HG03095 (cell line): Measurements from ENCODE around the gene OCIAD1.
"Not testable (repeated sequence)": the region's sequence is repeated elsewhere in the genome, so short reads cannot be mapped to it uniquely, and the experiment has no call there.

Source experiments
- ATAC-seq: cut with Tn5 transposase; IDR thresholded peaks from one replicate; pipeline ENCODE4 v1.9.1; 2021; ENCODE audit warnings: moderate library complexity; ENCODE audit not compliant: unreplicated experiment

The OCIAD1 gene, protein sequence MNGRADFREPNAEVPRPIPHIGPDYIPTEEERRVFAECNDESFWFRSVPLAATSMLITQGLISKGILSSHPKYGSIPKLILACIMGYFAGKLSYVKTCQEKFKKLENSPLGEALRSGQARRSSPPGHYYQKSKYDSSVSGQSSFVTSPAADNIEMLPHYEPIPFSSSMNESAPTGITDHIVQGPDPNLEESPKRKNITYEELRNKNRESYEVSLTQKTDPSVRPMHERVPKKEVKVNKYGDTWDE

GRCh38 chr4:48830706-48831531 is at the start of gene OCIAD1:
Gene OCIAD1 (plus strand): TSS chr4:48831088. CDS start chr4:48832625, 1,537 bp downstream.
- peak; percentile 100 for ATAC-seq

- ATAC-seq, result no peak
Measured at GRCh38 chr4:48781968-48782367, 48.9 kb upstream of the OCIAD1 start.

DNA sequence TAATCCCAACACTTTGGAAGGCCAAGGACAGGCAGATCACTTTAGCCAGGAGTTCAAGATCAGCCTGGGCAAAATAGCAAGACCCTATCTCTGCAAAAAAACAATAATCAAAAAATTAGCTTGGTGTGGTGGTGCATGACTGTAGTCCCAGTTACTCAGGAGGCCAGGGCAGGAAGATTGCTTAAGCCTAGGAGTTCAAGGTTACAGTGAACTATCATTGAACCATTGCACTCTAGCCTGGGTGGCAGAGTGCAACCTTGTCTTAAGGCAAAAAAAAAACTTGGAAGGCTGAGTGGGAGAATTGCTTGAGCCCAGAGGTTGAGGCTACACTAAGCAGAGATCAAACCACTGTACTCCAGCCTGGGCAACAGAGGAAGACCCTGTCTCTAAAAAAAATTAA is 45.6 kb upstream of the OCIAD1 start:
- ATAC-seq, result no peak

DNA sequence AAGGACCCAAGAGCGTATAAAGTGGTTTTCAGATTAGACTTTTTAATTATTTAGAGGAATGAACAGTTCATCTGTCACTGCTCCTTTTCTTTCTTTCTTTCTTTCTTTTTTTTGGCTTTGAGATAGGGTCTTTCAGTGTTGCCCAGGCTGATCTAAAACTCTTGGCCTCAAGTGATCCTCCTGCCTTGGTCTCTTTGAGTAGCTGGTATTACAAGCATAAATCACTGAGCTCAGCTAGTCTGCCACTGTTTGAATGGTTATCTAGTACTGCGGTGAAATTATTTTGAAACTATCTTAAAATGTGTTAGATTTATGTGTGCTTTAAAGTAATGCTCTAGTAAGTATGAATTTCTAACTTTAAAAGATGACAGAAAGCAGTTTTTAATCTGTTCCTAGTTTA is 44.3 kb upstream of the OCIAD1 start:
- no peak for ATAC-seq

- no peak for ATAC-seq
Measured at GRCh38 chr4:48787056-48787455, 43.8 kb upstream of the OCIAD1 start.

DNA sequence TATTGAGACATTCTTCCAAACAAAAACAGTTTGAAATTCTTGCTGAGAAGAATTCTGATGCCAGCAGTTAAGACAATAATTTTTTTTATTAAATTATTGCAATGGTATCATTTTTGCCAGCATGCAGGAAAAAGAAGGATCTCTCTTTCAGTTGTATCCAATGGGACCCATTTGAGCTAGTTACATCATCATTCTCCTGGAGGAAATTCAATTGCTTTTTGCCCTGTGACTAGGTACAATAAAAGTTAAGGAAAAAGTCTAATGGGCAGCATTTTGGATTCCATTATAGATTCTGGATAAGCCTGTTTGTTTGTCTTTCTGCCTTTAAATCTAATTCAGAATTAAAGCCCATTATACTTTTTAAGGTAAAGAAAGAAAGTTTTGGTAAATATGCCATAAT is 40.3 kb upstream of the OCIAD1 start:
- ATAC-seq, result no peak

DNA sequence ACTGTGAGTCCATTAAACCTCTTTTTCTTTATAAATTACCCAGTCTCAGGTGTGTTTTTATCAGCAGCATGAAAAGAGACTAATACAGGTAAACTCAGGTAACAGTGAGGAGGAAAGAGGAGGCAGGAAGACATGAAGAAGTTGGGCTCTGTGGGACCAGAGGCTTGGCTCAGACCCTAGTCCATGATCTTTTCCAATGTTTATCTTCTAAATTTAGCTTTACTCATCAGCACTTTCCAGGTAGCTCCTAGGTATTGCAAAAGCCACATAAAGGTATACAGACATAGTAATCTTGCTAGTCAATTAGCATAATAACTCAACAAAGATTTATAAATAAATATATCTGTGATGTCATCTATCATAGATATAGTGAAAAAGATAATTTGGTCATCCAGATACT is 39.6 kb upstream of the OCIAD1 start:
- no peak for ATAC-seq

DNA sequence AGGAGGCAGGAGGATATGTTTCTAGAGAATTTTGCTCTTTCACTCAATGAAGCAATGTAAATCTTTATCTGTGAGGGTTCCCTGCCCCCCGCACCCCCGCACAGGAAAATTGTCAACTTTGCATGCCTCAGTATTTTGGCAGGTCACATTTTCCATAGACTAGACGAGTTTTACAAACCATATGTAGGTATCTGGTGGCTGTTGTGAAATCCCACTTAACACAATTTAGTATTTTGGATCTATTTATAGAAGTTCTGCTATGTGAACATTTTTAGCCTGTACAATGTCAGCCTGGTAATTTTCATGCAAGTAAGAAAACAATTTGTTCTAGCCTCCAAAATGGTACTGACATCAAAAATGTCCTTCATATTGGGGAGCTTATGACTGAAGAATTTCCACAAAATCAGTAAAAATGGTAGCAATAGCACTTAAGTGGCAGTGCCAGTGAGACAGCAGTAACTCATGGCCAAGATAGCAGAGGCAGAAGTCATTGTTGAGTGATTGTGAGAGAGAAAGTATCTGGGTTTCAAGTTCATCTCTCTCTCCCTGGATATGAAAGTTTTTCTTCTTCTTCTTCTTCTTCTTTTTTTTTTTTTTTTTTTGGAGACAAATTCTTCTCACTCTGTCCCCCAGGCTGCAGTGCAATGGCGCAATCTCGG is 38.4 kb upstream of the OCIAD1 start:
- no peak for ATAC-seq

DNA sequence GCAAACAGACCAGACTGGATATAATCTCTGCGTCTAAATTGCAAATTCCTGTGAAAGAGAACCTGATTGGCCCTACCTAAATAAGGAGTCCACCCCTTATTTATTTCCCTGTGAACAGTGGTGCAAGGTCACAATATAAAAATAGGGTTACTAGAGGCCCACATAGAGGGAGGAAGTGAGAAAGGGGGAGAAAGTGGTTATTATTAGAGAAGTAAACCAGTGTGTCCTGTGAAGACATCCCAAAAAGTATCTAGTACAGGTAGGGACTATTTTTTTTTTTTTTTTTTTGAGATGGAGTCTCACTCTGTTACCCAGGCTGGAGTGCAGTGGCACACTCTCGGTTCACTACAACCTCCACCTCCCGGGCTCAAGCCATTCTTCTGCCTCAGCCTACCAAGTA is 35.8 kb upstream of the OCIAD1 start:
- ATAC-seq, result no peak

DNA sequence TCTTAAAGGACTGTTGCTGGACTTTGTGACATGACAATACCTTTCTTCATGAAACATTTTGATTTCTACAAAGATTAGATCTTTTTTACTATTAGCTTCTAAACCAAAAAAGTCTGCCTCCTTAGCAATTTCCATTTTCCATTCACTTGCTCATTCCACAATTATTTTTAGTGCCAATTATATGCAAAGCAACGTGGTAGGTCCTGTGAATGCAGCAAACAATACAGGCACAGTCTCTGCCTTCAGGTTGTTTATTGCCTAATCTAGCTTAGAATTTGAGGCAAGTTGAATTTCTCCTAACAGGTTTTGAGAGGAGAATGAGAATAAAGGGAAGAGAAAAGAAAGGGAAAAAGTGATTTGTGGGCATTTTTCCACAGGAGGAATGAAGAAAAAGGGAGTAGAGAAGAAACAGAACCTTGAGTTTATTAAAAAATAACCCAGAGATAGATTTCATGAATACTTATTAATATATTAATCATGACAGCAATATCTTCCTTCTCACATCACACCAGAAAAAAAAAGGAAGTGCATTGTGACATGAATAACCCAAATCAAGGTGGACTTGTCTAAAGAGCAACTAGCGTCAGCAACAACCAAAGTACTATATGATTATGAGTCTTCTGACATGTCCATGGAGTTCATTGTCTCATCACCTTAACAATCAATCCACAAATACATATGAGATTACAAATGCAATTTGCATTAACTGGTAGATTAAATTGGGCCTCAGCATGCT is 34.5 kb upstream of the OCIAD1 start:
- no peak for ATAC-seq

GRCh38 chr4:48796927-48797679 is 33.8 kb upstream of the OCIAD1 start:
- no peak for ATAC-seq

DNA sequence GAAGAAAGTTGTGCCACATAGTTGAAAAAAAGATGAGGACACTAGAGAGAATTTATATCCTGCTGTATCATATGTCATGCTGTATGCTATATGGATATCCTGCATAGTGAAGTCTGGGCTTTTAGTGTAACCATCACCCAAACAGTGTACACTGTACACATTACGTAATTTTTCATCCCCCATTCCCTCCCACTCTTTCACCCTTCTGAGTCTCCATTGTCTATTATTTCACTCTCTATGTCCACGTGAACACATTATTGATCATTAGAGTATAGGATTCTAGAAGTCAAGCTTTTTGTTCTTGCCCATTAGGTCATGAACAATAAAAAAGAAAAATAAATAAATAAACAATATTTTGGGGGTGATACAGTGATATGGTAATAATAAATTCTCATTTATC is 32.8 kb upstream of the OCIAD1 start:
- ATAC-seq, result no peak

GRCh38 chr4:48799157-48799556 is 31.7 kb upstream of the OCIAD1 start:
- ATAC-seq, result no peak

DNA sequence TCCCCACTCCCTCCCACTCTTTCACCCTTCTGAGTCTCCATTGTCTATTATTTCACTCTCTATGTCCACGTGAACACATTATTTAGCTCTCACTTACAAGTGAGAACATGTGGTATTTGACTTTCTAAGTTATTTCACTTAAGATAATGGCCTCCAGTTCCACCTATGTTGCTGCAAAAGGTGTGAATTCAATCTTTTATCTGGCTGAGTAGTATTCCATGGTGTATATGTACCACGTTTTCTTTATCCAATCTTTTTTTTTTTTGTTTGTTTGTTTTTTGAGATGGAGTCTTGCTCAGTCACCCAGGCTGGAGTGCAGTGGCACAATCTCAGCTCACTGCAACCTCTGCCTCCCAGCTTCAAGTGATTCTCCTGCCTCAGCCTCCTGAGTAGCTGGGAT is 30.7 kb upstream of the OCIAD1 start:
- not testable (repeated sequence) for ATAC-seq

- no peak for ATAC-seq
Measured at GRCh38 chr4:48801016-48801715, 29.7 kb upstream of the OCIAD1 start.

- no peak for ATAC-seq
Measured at GRCh38 chr4:48804584-48805301, 26.1 kb upstream of the OCIAD1 start.

GRCh38 chr4:48812866-48813265 is 18.0 kb upstream of the OCIAD1 start:
- no peak for ATAC-seq

GRCh38 chr4:48813964-48814363 is 16.9 kb upstream of the OCIAD1 start:
- peak; percentile 75 for ATAC-seq

- no peak for ATAC-seq
Measured at GRCh38 chr4:48815483-48815882, 15.4 kb upstream of the OCIAD1 start.
